Transverse colon (tissue), 4 donors: Measurements from ENCODE around the gene FIP1L1. TPM values are rescaled to one million over a fixed set of nuclear protein-coding genes. Genes with fewer than 3 reads are reported as not detected.

Experiments
- DNase-seq: peaks from one replicate; pipeline ENCODE4 v3.0.0-alpha.2; 2019
- H3K27ac ChIP-seq, 4 donors: fragments of 200-600 bp; sonication (generic); 2 replicates each; pipeline ENCODE4 v1.5.1; 2016 to 2018; ENCODE audit warnings: inconsistent platforms in 4 of 4
- H3K27me3 ChIP-seq: fragments of 200-600 bp; sonication (generic); 2 replicates; pipeline ENCODE4 v1.5.1; 2017; ENCODE audit warnings: inconsistent platforms
- H3K36me3 ChIP-seq, 4 donors: fragments of 200-600 bp; sonication (generic); 2 replicates each; pipeline ENCODE4 v1.5.1; 2017 to 2019; ENCODE audit warnings: inconsistent platforms in 4 of 4
- H3K4me1 ChIP-seq, 4 donors: fragments of 200-600 bp; sonication (generic); 2 replicates each; pipeline ENCODE4 v1.5.1; 2017 to 2020; ENCODE audit warnings: inconsistent platforms in 4 of 4
- H3K4me3 ChIP-seq, 4 donors: fragments of 200-600 bp; sonication (generic); 1 replicate in 1 of 4; 2 replicates in 3 of 4; pipeline versions ENCODE4 v1.5.1 to v1.6.1; 2017 to 2019; ENCODE audit warnings: inconsistent platforms in 4 of 4
- H3K9me3 ChIP-seq, 2 donors: fragments of 200-600 bp; sonication (generic); 2 replicates each; pipeline ENCODE4 v1.5.1; 2017 to 2019; ENCODE audit warnings: inconsistent platforms in 2 of 2
- CTCF ChIP-seq, 5 experiments: fragments of 200-600 bp in 3 of 5; fragments of 450-650 bp in 2 of 5; sonication (generic) in 3 of 5; IDR thresholded peaks; 1 replicate in 2 of 5; 2 replicates in 3 of 5; pipeline ENCODE4 v1.5.1; 2016 to 2017; ENCODE audit warnings: antibody characterized with exemption in 5 of 5, inconsistent platforms in 3 of 5, mild to moderate bottlenecking in 2 of 5, moderate library complexity in 1 of 5
- EP300 ChIP-seq: sonication (generic); formaldehyde crosslinking; IDR thresholded peaks from one replicate; pipeline ENCODE4 v1.6.1; 2017; ENCODE audit warnings: antibody characterized with exemption, low read depth
- POLR2A ChIP-seq: fragments of 450-650 bp; IDR thresholded peaks from one replicate; pipeline ENCODE4 v1.6.1; 2016; ENCODE audit warnings: antibody characterized with exemption, mild to moderate bottlenecking, moderate library complexity
- POLR2AphosphoS5 ChIP-seq, 3 donors: sonication (generic); formaldehyde crosslinking; IDR thresholded peaks; one replicate each; pipeline ENCODE4 v1.6.1; 2016; ENCODE audit warnings: antibody characterized with exemption in 3 of 3
- WGBS, 2 donors: methylation state at CpG; one replicate each; pipeline ENCODE4 v1.1.5; 2018; ENCODE audit warnings: low coverage in 1 of 2; 5-methylcytosine and 5-hydroxymethylcytosine counted together
- in situ Hi-C, 4 donors: fragments of 200-750 bp; cut with MboI; loops; one replicate each; pipeline versions ENCODE4 v1.15.0 to v1.15.1; 2017; ENCODE audit warnings: low sequenced_read_pairs in 3 of 4, low pct_ligation_motif_present in 1 of 4, low pct_unique_long_range_greater_than_20kb in 1 of 4
- intact Hi-C: fragments of 100-400 bp; cut with DNase I; formaldehyde crosslinking; loops from one replicate; pipeline ENCODE4 v1.15.1; 2023; ENCODE audit warnings: low total_unique reads
- total RNA-seq, 4 donors: library from RNA; depleted of rRNA; stranded (reverse); fragments of >200 nt; gene quantifications; one replicate each; pipeline ENCODE4 v1.1.0, GENCODE V29; 2016

The FIP1L1 gene
- total RNA-seq, 4 donors from 2014 or later, result 20.6 to 97.5 (median 43.9) TPM

DNA sequence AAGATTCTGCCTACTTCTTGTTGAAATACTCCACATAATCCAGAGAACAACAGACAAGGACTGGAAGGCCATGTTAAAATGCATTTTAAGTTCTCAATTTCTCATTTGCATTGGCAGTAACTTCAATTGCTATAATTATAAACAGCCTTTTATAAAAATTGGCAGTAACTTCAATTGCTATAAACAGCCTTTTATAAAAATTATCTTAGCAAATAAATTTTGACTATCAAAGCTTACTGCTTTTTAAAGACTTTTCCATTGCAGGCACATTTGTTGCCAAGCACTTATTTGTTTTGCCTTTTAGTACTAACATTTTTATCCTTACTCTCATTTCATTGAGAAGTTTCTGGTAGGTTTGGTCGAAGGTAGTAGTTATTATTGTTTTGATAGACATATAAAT is 29.4 kb upstream of the FIP1L1 start:
- no peak overlapping the region for H3K4me3 ChIP-seq
- intact Hi-C loops (no loop called here), in situ Hi-C loops (loop anchor here in 1 of 4 donors (25.0 kb wide), 1 partner anchor 111 kb away; no protein-coding TSS in a partner anchor)
- no peaks in the 10 kb centered on the region for H3K9me3 ChIP-seq
- WGBS, 2 donors, result 36 to 71% methylated on average over 1 of the region's 1 CpG
- no peak for DNase-seq
- H3K27me3 ChIP-seq, result no peaks in the 10 kb centered on the region
- H3K4me1 ChIP-seq, result peaks cover 0 to 3% (median 0%) of the 10 kb centered on the region in 4 donors
- TF ChIP-seq POLR2A (no peak), CTCF (IDR thresholded peaks at IDR 0.05) (no peak), EP300 (no peak), POLR2AphosphoS5 (IDR thresholded peaks at IDR 0.05) (no peak)
- no peak overlapping the region for H3K27ac ChIP-seq
- no peaks in the 10 kb centered on the region for H3K36me3 ChIP-seq

- WGBS, 2 donors, result 71 to 86% methylated on average over 4 of the region's 4 CpGs
- no peak overlapping the region for H3K4me3 ChIP-seq
- H3K27me3 ChIP-seq, result no peaks in the 10 kb centered on the region
- intact Hi-C loops (no loop called here), in situ Hi-C loops (loop anchor here in 1 of 4 donors (25.0 kb wide), 1 partner anchor 112 kb away; no protein-coding TSS in a partner anchor)
- H3K4me1 ChIP-seq, result peaks cover 0 to 3% (median 0%) of the 10 kb centered on the region in 4 donors
- H3K27ac ChIP-seq, result no peak overlapping the region
- no peaks in the 10 kb centered on the region for H3K36me3 ChIP-seq
- TF ChIP-seq CTCF (IDR thresholded peaks at IDR 0.05) (no peak), EP300 (no peak), POLR2AphosphoS5 (IDR thresholded peaks at IDR 0.05) (no peak), POLR2A (no peak)
- no peaks in the 10 kb centered on the region for H3K9me3 ChIP-seq
- DNase-seq, result no peak
Observed at GRCh38 chr4:53349091-53349491, 28.4 kb upstream of the FIP1L1 start.

- no peak for DNase-seq
- WGBS, 2 donors, result 90 to 100% methylated on average over 3 to 32 of the region's 32 CpGs
- TF ChIP-seq CTCF (IDR thresholded peaks at IDR 0.05), result no peak
- no peak for TF ChIP-seq POLR2AphosphoS5 (IDR thresholded peaks at IDR 0.05)
- TF ChIP-seq EP300, result no peak
- TF ChIP-seq POLR2A, result no peak
- no peak overlapping the region for H3K4me3 ChIP-seq
- H3K36me3 ChIP-seq, result no peaks in the 10 kb centered on the region
- no peak overlapping the region for H3K27ac ChIP-seq
- in situ Hi-C loops, result loop anchor here in 2 of 4 donors (25.0 kb wide), 5 partner anchors 342 to 883 kb away; partner anchors contain the start of genes CHIC2 (in 2 of the 2) and PDGFRA (in 1 of the 2)
- H3K4me1 ChIP-seq, result no peaks in the 10 kb centered on the region
- no peaks in the 10 kb centered on the region for H3K9me3 ChIP-seq
- H3K27me3 ChIP-seq, result no peaks in the 10 kb centered on the region
- intact Hi-C loops, result no loop called here
Observed at GRCh38 chr4:53354012-53354722, 23.3 kb upstream of the FIP1L1 start.

GRCh38 chr4:53355930-53356521 is 21.4 kb upstream of the FIP1L1 start:
- in situ Hi-C loops (loop anchor here in 2 of 4 donors (25.0 kb wide), 5 partner anchors 344 to 881 kb away; partner anchors contain the start of genes CHIC2 (in 2 of the 2) and PDGFRA (in 1 of the 2)), intact Hi-C loops (no loop called here)
- TF ChIP-seq POLR2AphosphoS5 (IDR thresholded peaks at IDR 0.05) (no peak), EP300 (no peak), POLR2A (no peak), CTCF (IDR thresholded peaks at IDR 0.05) (no peak)
- no peak overlapping the region for H3K4me3 ChIP-seq
- no peaks in the 10 kb centered on the region for H3K4me1 ChIP-seq
- H3K27ac ChIP-seq, result no peak overlapping the region
- no peaks in the 10 kb centered on the region for H3K36me3 ChIP-seq
- H3K9me3 ChIP-seq, result no peaks in the 10 kb centered on the region
- no peak for DNase-seq
- H3K27me3 ChIP-seq, result no peaks in the 10 kb centered on the region
